Ectodermal cell (in vitro differentiated cells): ENCODE measurements around the gene ZMIZ1.

Experiments
- H3K27ac ChIP-seq: 2 replicates; pipeline ENCODE4 v1.7.0; 2013; ENCODE audit warnings: mild to moderate bottlenecking, low read depth, low read length; ENCODE audit not compliant: insufficient read depth, poor library complexity, severe bottlenecking
- H3K27me3 ChIP-seq: 2 replicates; pipeline ENCODE4 v1.7.0; 2013; ENCODE audit warnings: mild to moderate bottlenecking, low read length; ENCODE audit not compliant: insufficient read depth, control insufficient read depth, poor library complexity, severe bottlenecking
- H3K36me3 ChIP-seq: one replicate; pipeline ENCODE4 v1.7.0; 2013; ENCODE audit warnings: low read length; ENCODE audit not compliant: control insufficient read depth, insufficient read depth
- H3K4me1 ChIP-seq: one replicate; pipeline ENCODE4 v1.7.0; 2013; ENCODE audit warnings: low read length; ENCODE audit not compliant: control insufficient read depth, insufficient read depth
- H3K4me3 ChIP-seq: 2 replicates; pipeline ENCODE4 v1.7.0; 2013; ENCODE audit warnings: low read depth, low read length, control low read depth; ENCODE audit not compliant: insufficient read depth
- H3K9me3 ChIP-seq: 2 replicates; pipeline ENCODE4 v1.7.0; 2013; ENCODE audit warnings: mild to moderate bottlenecking, low read length, moderate library complexity; ENCODE audit not compliant: control insufficient read depth
- WGBS, 2 experiments: methylation state at CpG; one replicate each; pipeline ENCODE4 v1.1.7; 2013; ENCODE audit warnings: missing lambda C conversion rate in 2 of 2; 5-methylcytosine and 5-hydroxymethylcytosine counted together

Gene ZMIZ1

DNA sequence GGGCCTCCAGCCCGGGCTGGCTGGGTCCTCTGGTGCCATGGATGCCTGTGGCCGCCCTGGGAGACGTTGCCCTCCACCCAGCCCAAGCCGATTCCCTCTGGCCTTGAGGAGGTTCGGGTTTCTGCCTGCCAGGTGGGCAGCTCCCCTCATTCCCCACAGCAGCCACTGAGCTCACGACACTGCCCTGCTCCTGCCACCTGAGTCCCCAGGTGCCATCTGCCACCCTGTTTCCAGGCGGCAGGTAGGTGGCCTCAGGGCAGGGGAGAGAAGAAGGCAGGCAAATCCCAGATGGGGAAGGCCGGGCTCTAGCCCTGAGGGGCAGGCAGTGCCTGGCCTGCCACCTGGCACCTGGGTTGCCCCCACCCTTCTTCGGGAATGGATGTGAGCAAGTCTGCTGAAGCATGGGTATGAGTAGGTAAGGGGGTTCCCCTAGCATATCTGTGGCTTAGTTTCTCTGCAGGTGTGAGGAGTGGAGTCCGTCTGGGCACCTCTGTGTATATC is 186.3 kb downstream of the ZMIZ1 start:
- H3K27me3 ChIP-seq = no peaks in the 10 kb centered on the region
- H3K4me1 ChIP-seq = peaks cover 11% of the 10 kb centered on the region
- no peak overlapping the region for H3K4me3 ChIP-seq
- H3K9me3 ChIP-seq = no peaks in the 10 kb centered on the region
- H3K27ac ChIP-seq = no peak overlapping the region
- 90 to 93% methylated on average over 10 of the region's 10 CpGs for WGBS, 2 experiments
- no peaks in the 10 kb centered on the region for H3K36me3 ChIP-seq

DNA sequence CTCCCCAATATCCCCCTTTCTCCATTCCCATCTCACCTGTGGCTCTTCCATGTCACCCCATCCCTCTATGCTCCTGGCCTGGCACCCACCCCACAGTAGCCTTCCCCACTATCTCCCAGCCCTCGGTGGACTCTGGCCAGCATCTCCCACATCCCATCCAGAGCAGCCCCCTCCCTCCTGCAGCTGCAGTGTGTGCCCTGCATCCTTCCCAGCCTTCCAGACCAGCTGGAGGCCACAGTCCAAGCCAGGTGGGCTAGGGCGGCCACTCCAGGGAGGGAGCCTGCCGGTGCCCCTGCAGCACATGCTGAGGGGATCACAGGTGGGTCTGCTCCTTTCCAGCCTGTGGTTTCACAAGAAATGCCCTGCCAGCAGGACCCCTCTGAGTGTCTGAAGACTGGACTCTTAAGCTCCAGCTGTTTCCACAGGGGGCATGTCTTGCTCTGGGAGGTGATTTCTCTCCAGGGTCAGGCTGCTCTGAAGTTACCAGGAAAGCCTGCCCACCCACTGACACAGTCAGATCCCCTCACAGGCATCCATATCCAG is 187.6 kb downstream of the ZMIZ1 start:
- peaks cover 24% of the 10 kb centered on the region for H3K4me1 ChIP-seq
- H3K36me3 ChIP-seq = no peaks in the 10 kb centered on the region
- no peak overlapping the region for H3K4me3 ChIP-seq
- H3K9me3 ChIP-seq = no peaks in the 10 kb centered on the region
- 89 to 91% methylated on average over 3 of the region's 3 CpGs for WGBS, 2 experiments
- no peaks in the 10 kb centered on the region for H3K27me3 ChIP-seq
- no peak overlapping the region for H3K27ac ChIP-seq

DNA sequence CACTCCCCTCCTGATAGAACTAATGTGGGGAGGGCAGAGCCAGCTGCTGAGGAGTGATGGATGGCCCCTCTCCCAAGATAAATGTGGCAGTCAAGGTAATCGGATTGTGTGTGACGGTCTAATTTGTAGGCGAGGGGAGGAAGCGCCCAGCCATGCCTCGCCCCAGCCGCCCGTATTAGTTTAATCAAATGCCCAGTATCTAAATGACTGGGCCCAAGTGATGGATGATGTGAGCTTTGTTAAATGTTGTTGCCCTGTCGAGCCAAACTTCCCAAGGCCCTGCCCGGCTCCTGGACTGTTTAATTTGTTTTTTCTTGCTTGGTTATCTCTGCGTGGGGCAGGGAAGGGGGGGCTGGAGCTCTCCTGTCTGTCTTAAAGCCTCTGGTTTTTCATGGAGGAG is 190.1 kb downstream of the ZMIZ1 start:
- H3K4me1 ChIP-seq = peaks cover 26% of the 10 kb centered on the region
- no peak overlapping the region for H3K4me3 ChIP-seq
- no peaks in the 10 kb centered on the region for H3K36me3 ChIP-seq
- H3K9me3 ChIP-seq = no peaks in the 10 kb centered on the region
- H3K27me3 ChIP-seq = no peaks in the 10 kb centered on the region
- WGBS, 2 experiments = 94 to 95% methylated on average over 10 of the region's 10 CpGs
- no peak overlapping the region for H3K27ac ChIP-seq

DNA sequence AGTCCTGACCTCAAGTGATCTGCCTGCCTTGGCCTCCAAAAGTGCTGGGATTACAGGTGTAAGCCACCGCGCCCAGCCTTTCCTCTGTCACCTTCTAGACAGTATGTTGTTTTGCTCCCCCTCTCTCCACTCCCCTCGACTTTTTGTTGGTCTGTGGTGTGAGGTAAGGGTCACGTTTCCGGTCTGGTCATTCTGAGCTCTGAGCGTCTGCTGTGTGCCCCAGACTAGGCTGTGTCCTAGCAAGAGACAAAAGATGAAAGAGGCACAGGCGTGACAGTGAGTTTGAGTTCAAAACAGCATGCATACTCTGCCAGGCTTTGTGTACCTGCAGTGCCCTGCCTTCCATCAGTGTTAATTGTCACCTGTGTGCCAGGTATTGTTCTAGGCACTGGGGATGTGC is 191.1 kb downstream of the ZMIZ1 start:
- H3K27me3 ChIP-seq = no peaks in the 10 kb centered on the region
- peaks cover 26% of the 10 kb centered on the region for H3K4me1 ChIP-seq
- H3K27ac ChIP-seq = no peak overlapping the region
- no peaks in the 10 kb centered on the region for H3K9me3 ChIP-seq
- no peak overlapping the region for H3K4me3 ChIP-seq
- H3K36me3 ChIP-seq = no peaks in the 10 kb centered on the region
- WGBS, 2 experiments = 89% methylated on average over 7 of the region's 7 CpGs

DNA sequence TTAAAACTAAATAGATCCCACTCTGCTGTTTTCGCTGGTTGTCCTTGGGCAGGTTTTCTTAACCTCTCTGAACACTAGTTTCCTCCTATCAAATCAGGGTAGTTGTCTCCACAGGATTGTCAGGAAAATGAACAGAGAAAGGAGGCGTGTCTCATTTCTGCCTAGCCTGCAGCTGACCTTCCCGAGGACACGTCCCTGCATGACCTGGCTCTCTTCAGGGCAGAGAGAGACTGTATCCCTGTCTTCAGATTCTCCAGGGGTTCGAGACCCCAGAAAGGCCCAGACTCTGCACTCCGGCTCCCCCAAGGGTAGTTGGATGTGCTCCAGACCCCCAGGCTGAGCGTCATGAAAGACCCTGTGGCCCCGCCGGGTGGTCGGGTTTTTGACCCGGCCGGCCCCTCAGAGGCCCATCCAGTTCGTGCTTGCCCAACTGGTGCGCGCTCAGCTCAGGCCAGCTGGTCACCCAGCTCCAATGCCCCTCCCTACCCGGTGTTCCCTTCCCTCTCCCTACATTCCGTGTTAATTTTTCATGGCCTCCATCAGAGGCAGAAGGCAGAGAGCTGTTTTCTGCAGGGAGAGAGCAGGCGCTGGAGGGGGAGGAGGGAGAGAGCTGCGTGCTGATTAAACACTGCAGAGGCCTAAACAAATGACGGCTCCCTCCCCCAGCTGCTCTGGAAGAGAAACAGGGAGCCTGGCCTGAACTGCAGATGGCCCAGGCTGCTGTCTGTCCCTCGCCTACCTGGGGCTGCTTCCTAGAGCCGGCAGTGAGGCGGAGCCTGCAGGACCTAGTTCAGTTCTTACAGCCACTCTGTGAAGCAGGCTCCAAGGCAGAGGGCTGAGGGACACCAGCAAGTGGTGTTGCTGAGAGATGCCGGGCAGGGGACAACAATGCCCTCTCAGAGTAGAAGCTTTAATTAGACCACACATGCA is 192.3 kb downstream of the ZMIZ1 start:
- Histone ChIP-seq H3K4me1 (peaks cover 30% of the 10 kb centered on the region), H3K4me3 (no peak overlapping the region), H3K9me3 (no peaks in the 10 kb centered on the region), H3K27ac (peak overlapping the region; percentile 66), H3K27me3 (no peaks in the 10 kb centered on the region), H3K36me3 (no peaks in the 10 kb centered on the region)
- 51% methylated on average over 24 of the region's 24 CpGs for WGBS, 2 experiments

- WGBS, 2 experiments = 94 to 97% methylated on average over 3 of the region's 3 CpGs
Measured at GRCh38 chr10:79262131-79262530, 193.4 kb downstream of the ZMIZ1 start.

DNA sequence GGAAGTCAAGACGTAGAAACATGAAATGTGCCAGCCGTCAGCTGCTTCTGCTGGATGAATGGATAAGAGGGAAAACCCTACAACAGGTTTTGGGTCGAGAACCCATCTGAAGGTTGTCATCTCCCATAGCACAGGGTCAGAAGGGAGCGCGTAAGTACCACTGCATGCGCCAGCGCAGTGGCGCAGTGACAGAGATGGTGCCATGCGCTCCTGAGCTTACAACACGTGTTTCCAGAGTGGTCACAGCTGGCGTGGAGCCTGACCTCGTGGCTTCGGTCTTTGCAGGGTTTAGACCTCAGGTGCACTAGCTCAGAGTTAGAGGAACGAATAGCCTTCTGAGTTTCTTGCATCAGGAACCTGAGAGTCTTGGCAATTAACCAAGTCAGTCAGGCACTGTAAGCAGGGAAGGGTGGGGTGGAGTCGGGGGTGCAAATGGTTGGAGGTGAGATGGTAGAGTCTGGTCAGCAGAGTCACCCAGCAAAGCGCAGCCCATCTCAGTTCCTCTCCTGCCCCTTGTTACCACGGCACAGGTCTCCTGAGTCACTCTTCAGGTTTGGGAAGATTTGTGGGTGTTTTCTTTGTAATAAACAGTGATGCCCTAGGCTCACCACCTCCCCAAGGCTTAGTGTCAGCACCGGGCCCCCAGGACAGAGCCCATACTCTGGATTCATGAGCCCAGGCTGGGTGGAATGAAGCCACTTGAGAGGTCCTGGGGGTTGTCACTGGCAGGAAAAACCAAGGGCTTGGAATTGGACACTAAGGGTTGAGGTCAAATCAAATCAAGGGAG is 194.4 kb downstream of the ZMIZ1 start:
- peaks cover 33% of the 10 kb centered on the region for H3K4me1 ChIP-seq
- WGBS, 2 experiments = 91% methylated on average over 18 of the region's 18 CpGs
- H3K27me3 ChIP-seq = no peaks in the 10 kb centered on the region

More at GRCh38 chr10:79262131-79262530, 193.4 kb downstream of the ZMIZ1 start:
- no peak overlapping the region for H3K4me3 ChIP-seq
- H3K9me3 ChIP-seq = no peaks in the 10 kb centered on the region
- no peaks in the 10 kb centered on the region for H3K36me3 ChIP-seq
- H3K27me3 ChIP-seq = no peaks in the 10 kb centered on the region
- no peak overlapping the region for H3K27ac ChIP-seq
- H3K4me1 ChIP-seq = peaks cover 36% of the 10 kb centered on the region

GRCh38 chr10:79263939-79264338 is 195.2 kb downstream of the ZMIZ1 start:
- Histone ChIP-seq H3K4me3 (no peak overlapping the region), H3K27ac (no peak overlapping the region), H3K9me3 (no peaks in the 10 kb centered on the region), H3K4me1 (peaks cover 38% of the 10 kb centered on the region), H3K36me3 (no peaks in the 10 kb centered on the region), H3K27me3 (no peaks in the 10 kb centered on the region)
- 89% methylated on average over 10 of the region's 10 CpGs for WGBS, 2 experiments

More for the DNA sequence above, 194.4 kb downstream of the ZMIZ1 start:
- Histone ChIP-seq H3K27ac (no peak overlapping the region), H3K36me3 (no peaks in the 10 kb centered on the region), H3K9me3 (no peaks in the 10 kb centered on the region), H3K4me3 (no peak overlapping the region)

- 84 to 85% methylated on average over 10 of the region's 10 CpGs for WGBS, 2 experiments
- no peak overlapping the region for H3K27ac ChIP-seq
- H3K9me3 ChIP-seq = no peaks in the 10 kb centered on the region
- no peak overlapping the region for H3K4me3 ChIP-seq
- H3K4me1 ChIP-seq = peaks cover 39% of the 10 kb centered on the region
- no peaks in the 10 kb centered on the region for H3K27me3 ChIP-seq
- no peaks in the 10 kb centered on the region for H3K36me3 ChIP-seq
Measured at GRCh38 chr10:79264942-79265341, 196.2 kb downstream of the ZMIZ1 start.

GRCh38 chr10:79266084-79266483 is 197.3 kb downstream of the ZMIZ1 start:
- no peaks in the 10 kb centered on the region for H3K36me3 ChIP-seq
- WGBS, 2 experiments = 94% methylated on average over 6 of the region's 6 CpGs
- peaks cover 28% of the 10 kb centered on the region for H3K4me1 ChIP-seq
- H3K27me3 ChIP-seq = no peaks in the 10 kb centered on the region
- H3K27ac ChIP-seq = no peak overlapping the region
- no peaks in the 10 kb centered on the region for H3K9me3 ChIP-seq
- H3K4me3 ChIP-seq = no peak overlapping the region
